WTC11 (cell line): ENCODE data around the gene PCDHGA1.

Source experiments
- ELF4 ChIP-seq: sonication (generic); formaldehyde crosslinking; IDR thresholded peaks from 2 replicates; pipeline ENCODE4 v1.8.1; 2022; ENCODE audit warnings: low read depth, mild to moderate bottlenecking, moderate library complexity, missing genetic modification reagents
- JUN ChIP-seq: sonication (generic); formaldehyde crosslinking; IDR thresholded peaks from 2 replicates; pipeline ENCODE4 v1.8.0; 2023; ENCODE audit warnings: mild to moderate bottlenecking, missing genetic modification reagents
- ZNF121 ChIP-seq: sonication (generic); formaldehyde crosslinking; IDR thresholded peaks from 2 replicates; pipeline ENCODE4 v1.8.0; 2023; ENCODE audit warnings: missing genetic modification reagents
- TF ChIP-seq, protein P1 (sequence below): sonication (generic); formaldehyde crosslinking; IDR thresholded peaks from 2 replicates; pipeline ENCODE4 v1.8.0; 2022; ENCODE audit warnings: mild to moderate bottlenecking, missing genetic modification reagents

DNA sequence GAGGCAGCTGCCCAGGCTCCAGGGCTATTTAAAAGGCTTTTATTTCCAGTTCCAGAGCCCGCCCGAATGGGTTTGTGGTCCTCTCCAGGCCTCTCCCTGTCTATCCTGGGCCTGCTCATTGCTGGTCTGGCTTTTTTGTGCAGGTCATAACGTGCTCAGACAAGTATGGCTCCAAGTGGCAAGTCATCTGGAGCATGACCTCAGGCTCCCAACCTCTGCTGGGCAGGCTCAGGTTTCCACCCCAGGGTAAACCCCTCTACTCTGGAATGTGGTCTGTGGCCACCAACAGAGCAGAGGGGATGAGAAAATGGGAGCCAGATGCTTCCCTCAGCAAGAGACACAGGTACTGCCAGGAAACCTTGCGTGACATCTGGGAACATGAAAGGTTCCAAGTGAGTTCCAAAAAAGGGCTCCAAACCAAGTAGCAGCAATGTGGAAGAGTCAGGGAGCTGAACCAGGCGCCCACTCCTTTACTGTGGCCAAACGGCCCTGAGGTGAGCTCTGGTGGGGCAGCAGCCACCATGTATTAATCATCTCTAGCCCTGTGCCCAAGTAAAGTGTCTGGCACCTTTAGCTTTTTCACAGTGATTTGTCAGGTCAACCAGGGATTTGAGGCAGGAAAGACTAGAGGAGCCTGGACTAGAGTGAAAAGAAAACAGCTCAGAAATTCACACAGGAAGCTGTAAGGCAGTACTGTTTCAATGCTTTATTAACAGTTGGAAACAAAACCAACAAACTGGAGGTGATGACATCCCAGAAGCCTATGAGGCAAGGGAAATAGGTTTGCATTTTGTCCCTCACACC, 184.2 kb downstream of the PCDHGA1 start:
- TF ChIP-seq ZNF121 (CRISPR knock-in tag): no peak
- TF ChIP-seq ELF4 (CRISPR knock-in tag): no peak
- TF ChIP-seq JUN (CRISPR knock-in tag): no peak
- TF ChIP-seq, protein P1, sequence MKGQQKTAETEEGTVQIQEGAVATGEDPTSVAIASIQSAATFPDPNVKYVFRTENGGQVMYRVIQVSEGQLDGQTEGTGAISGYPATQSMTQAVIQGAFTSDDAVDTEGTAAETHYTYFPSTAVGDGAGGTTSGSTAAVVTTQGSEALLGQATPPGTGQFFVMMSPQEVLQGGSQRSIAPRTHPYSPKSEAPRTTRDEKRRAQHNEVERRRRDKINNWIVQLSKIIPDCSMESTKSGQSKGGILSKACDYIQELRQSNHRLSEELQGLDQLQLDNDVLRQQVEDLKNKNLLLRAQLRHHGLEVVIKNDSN (CRISPR knock-in tag): no peak
